ENCODE results near the gene AKAP6.

Gene AKAP6

GRCh38 chr14:32319368-32320049, 9.6 kb upstream of the AKAP6 start:
- H3K27ac ChIP-seq, result peak overlapping the region; percentile 16; the same call in 1 of the 2 replicates

GRCh38 chr14:32324601-32325000, 4.5 kb upstream of the AKAP6 start:
- TF ChIP-seq CTCF (conservative IDR thresholded peaks at IDR 0.05) (no peak), ZFX (IDR thresholded peaks at IDR 0.05) (no peak)
- H3K27ac ChIP-seq, result no peak overlapping the region

More at GRCh38 chr14:32319368-32320049, 9.6 kb upstream of the AKAP6 start:
- no peak for TF ChIP-seq ZFX (IDR thresholded peaks at IDR 0.05)
- TF ChIP-seq CTCF (conservative IDR thresholded peaks at IDR 0.05), result no peak

DNA sequence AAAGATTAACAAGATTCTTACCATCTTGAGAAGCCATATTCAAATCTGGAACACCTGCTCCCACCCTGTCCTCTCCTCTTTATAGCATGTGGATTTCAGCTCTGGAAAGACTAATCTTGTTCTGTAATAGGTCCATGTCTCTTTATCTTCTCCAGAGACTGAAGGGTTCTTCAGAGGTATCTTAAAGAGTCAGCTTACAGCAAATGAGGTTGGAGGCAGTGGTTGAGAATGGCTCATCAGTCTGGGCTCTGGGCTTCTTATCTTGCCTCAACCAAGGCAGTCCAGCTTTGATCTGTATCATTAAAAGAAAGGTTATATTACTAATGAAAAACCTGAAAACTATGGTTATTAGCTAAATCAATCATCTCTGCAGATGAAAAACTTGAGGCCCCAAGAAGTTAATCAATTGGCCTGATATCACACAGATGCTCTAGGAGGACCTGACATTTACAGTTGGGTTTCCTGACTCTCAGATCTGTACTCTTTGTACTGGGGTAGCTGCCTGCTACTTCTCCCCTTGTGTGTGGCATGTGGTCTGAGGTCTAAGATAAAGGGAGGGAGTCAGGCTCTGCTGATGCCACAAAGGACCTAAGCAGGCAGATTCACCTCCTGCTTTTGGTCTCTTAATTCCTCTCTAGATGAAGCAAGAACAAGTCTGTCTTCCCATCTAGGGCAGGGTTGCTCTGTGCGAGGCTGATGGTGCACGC, 1.7 kb upstream of the AKAP6 start:
- TF ChIP-seq CTCF (conservative IDR thresholded peaks at IDR 0.05) (no peak), ZFX (IDR thresholded peaks at IDR 0.05) (no peak)
- no peak overlapping the region for H3K27ac ChIP-seq

- no peak overlapping the region for H3K27ac ChIP-seq
- TF ChIP-seq CTCF (conservative IDR thresholded peaks at IDR 0.05), result no peak
- TF ChIP-seq ZFX (IDR thresholded peaks at IDR 0.05), result no peak
Measured at GRCh38 chr14:32329690-32330285, 690 bp downstream of the AKAP6 start.

- TF ChIP-seq ZFX (IDR thresholded peaks at IDR 0.05) (no peak), CTCF (conservative IDR thresholded peaks at IDR 0.05) (no peak)
- H3K27ac ChIP-seq, result no peak overlapping the region
Measured at GRCh38 chr14:32330351-32331111, 1.4 kb downstream of the AKAP6 start.

GRCh38 chr14:32331206-32331605, 2.1 kb downstream of the AKAP6 start:
- no peak overlapping the region for H3K27ac ChIP-seq
- TF ChIP-seq ZFX (IDR thresholded peaks at IDR 0.05), result no peak

DNA sequence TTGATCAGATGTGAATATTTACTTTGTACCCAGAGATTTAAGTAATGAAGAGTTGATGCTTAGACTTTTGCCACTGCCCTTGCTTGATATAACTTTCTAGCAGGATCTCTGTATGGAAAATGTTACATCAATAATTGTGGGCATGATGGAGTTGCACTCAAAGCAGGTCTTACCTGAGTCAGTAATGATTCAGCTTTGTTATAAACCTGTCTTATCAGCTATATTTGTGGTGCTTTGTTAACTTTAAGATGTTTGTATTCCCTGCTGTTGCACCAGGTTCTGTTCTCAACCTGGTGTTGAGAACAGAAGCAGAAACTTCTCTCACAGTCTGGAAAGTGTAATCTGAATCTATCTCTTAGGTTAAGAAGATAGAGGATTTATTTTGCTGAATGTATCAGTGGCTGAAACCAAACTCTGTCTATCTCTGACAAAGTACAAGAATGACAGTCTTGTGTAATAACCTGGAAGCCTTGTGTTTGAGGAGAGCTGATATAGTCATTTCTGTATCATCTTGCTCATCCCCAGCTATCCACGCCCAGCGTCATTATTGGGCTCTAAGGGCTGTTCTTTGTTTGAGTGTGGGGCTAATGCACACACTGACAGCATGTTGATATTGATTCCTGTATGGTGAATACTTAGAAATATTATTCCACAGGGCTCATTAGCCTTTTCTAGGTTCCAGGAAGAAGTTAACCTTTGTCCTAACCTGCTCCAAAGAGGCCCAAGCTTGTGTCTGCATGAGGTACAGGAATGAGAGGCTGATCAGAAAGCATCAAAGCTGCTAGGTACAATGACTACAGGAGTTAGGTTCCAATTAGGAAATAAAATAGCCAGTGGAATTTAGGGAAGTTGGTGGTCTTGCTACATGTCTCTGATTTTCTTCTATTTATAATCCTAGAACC, 3.6 kb downstream of the AKAP6 start:
- no peak for TF ChIP-seq ZFX (IDR thresholded peaks at IDR 0.05)
- no peak for TF ChIP-seq CTCF (conservative IDR thresholded peaks at IDR 0.05)
- no peak overlapping the region for H3K27ac ChIP-seq
